ENCODE measurements around the gene DDX41.

The DDX41 gene

DNA sequence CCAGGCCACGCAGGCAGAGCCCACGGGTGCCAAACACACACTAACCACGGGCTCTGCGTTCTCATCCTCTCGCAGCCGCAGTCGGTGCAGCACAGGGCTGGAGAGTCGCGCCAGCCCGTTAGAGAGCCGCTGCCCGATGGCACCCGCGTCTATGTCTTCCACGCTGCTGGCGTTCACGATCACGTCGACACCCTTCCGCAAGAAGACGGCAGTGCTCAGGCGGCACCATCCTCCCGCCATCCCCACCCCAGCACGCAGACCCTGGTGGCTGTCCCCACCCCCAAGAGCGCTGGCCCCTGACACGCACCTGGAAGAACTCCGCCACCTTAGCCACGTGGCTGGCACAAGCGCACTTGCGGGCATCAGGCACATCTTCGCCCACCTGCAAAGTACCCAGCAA, 49.3 kb downstream of the DDX41 start:
- DNase-seq, result no peak

DNA sequence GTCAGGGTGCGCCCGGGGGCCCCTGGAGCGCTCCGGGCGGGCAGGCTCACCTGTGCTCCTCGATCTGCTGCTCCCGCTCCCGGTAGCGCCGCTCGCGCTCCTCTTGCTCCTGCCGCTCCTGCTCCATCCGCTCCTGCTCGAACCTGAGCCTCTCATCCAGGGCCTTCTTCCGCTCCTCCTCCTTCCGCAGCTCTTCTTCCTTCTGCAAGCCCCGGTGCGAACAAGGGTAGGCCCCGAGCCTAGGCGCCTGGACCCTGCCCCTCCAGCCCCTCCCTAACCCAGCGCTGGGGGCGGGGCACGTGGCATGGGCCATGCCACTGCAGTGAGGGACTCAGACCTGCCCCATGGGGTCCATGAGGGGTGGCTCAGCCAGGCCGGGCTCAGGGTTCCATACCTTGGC, 49.9 kb downstream of the DDX41 start:
- no peak for DNase-seq

DNA sequence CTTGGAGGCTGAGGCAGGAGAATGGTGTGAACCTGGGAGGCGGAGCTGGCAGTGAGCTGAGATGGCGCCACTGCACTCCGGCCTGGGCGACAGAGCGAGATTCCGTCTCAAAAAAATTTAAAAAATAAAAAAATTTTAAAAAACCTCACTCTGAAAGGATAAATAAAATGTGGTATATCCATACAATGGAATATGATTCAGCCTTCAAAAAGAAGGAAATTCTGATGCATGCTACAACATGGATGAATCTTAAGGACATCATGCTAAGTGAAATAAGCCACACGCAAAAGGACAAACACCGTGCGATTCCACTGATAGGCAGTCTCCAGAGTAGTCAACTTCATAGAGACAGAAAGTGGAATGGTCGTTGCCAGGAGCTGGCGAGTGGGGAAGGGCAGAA, 51.7 kb downstream of the DDX41 start:
- no peak for DNase-seq

DNA sequence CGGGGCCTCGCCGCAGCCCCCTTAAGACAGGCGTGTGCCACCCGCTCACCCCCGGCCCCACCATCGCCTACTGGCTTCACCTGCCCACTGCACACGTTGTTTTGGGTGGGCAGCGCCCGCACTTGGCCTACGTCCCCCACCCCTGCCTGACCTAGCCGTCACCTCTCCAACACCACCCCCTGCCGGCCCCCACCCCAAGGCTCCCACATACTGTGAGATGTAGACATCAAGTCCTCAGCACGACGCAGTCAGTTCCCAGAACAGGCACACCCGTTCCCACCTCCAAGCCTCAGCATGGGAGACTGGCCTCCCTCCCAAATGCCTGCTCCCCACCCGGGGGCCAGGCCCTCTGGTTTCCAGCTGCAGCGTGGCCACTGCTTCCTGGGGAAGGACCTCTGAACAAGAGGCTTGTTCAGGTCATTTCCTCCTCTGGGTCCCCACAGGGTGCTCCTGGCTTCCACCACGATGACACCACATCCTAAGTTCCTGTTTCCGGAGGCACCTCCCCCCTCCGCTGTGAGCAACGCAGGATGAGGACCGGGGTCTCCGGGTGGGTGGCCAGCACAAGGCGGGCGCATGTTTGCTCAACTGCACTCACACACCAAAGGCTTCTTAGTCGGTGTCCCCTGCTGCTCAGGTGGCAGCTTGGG, 54.6 kb downstream of the DDX41 start:
- peak; percentile 73 to 85 for DNase-seq

Measured in inflammatory macrophage (primary cell).